T47D (cell line): ENCODE data around the gene NCK1.

Source experiments
- DNase-seq, 2 experiments: peaks; one replicate each; pipeline versions ENCODE4 v3.0.0 to v3.0.0-alpha.2; 2011 to 2012; ENCODE audit warnings: low read depth in 1 of 2, low spot score in 1 of 2
- JUND ChIP-seq: IDR thresholded peaks from 2 replicates; pipeline ENCODE4 v1.6.1; 2012; ENCODE audit warnings: low read depth
- in situ Hi-C: cut with HindIII; loops from 2 replicates; pipeline ENCODE4 v1.10.0; 2016; ENCODE audit warnings: low sequenced_read_pairs, low pct_unique_long_range_greater_than_20kb

Gene NCK1

DNA sequence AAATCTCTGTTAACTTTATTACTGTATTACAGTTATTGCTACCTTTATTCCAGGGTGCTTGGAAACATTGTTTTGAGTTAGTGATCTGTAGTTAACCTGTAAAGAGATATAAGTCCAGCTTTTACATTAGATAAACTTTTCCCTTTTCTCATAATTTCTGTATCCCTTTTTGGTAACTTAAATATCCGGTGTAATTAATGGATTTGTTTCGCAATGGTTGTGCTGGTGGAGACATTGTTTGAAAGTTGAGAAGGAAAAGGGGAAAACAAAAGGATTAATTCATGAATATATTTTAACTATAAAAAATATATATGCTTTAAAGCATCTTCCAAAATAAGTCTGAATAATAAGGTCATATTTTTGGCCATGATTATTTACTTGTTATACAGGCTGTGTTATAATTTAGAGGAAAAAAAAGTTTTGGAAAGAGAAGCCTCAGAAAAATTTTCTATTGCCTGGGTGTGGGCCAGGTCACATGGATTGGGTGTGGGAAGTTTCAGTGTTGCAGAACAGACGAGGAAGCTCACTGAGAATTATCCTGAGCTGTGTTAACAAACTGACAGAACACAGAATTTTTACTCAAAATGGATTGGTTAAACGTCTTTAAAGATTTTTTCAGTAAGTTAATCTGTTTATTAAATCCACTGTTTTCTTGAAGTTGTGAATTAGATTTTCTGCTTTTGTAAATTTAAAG is 68.1 kb downstream of the NCK1 start:
- in situ Hi-C loops = no loop called here

DNA sequence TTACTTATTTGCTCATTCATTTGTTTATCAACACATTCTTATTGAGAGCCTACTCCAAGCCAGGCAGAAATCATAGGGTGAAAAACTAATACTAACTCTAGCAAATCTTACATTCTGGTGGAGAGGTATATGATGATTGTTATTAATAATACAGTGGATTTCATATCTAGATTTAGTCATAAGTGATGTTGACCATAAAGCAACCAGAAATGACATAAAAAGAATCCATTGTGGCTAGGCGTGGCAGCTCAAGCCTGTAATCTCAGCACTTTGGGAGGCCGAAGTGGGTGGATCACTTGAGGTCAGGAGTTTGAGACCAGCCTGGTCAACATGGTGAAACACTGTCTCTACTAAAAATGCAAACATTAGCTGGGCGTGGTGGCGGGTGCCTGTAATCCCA is 69.6 kb downstream of the NCK1 start:
- TF ChIP-seq JUND = no peak
- DNase-seq = no peak
- in situ Hi-C loops = no loop called here

More for the DNA sequence above, 68.1 kb downstream of the NCK1 start:
- no peak for TF ChIP-seq JUND
- DNase-seq = no peak

DNA sequence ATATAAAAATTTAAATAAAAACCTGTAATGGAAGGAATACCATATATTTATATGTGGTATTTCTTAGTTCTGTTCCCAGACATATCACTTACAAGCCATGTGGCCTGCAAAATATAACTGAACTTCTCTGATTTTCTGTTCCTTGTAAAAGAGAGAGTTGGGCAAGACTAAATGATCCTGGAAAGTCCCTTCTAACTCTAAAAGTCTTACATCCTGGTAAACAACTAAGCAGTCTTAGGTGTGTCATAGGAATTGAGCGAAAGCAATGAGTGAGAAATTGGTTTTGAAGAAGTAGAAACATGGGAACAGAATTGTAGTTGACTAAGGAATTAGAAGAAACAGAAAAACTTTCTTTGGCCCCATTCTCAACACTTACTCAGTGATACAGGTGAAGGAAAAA is 70.5 kb downstream of the NCK1 start:
- TF ChIP-seq JUND = no peak
- in situ Hi-C loops = no loop called here
- DNase-seq = no peak

DNA sequence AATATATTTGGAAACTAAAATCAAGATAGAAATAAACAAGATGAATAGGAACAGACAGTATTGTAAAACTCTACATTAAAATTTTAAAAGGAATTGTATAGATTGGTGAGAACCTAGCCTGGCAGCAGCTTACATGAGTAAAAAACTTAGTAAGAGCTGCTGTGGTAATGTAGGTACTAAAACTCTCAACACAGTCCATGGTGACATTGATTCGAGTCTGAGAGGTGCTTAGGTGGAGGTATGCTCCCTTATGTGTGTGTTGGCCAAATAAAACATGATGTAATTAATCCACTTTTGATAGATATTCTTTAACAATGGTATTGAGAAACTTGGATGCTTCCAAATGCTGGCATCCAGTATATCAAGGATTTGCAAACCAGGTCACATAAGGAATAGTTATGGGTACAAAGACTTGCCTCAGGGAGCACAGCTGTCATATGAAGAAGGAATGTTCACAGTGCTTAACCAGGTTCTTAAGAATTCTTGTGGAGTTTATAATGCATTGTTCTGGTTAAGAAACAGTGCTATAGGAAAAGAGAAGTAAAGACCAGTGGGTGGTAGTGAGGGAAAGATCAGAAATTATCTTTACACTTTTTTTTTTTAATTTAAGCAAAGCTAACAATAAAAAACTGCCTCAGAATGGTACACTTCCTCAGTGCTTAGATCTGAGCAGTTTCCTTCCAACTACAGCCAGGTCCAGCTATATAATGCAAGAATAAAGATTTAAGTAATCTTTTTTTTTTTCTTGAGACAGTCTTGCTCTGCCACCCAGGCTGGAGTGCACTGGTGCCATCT is 71.2 kb downstream of the NCK1 start:
- in situ Hi-C loops = no loop called here
- TF ChIP-seq JUND = no peak
- no peak for DNase-seq

DNA sequence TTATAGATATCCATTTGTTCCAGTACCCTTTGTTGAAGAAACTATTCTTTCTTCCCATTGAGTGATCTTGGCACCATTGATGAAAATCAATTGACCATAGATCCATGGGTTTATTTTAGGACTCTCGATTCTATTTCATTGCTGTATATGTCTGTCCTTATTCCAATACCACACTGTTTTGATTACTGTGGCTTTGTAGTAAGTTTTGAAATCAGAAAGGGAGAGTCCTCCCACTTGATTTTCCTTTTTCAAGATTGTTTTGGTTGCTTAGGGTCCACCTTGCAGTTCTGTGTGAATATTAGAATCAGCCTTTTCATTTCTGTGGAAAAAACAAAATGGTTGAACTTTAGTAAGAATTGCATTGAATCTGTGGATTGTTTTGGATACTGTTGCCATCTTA is 75.2 kb downstream of the NCK1 start:
- in situ Hi-C loops = no loop called here
- DNase-seq = no peak

DNA sequence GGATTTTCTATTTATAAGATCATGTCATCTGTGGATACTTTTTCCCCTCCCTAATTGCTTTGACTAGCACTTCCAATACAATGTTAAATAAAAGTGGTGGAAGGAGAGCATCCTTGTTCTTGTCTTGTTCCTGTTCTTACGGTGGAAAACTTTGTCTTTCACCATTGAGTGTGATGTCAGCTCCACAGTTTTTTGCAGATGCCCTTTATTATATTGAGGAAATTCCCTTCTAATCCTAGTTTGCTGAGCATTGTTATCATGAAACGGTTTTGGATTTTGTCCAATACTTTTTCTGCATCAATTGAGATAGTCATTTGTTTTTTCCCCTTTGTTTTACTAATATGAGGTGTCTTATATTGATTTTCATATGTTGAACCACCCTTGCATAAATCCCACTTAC is 75.8 kb downstream of the NCK1 start:
- in situ Hi-C loops = no loop called here
- no peak for TF ChIP-seq JUND
- no peak for DNase-seq

More for the DNA sequence above, 75.2 kb downstream of the NCK1 start:
- TF ChIP-seq JUND = no peak

DNA sequence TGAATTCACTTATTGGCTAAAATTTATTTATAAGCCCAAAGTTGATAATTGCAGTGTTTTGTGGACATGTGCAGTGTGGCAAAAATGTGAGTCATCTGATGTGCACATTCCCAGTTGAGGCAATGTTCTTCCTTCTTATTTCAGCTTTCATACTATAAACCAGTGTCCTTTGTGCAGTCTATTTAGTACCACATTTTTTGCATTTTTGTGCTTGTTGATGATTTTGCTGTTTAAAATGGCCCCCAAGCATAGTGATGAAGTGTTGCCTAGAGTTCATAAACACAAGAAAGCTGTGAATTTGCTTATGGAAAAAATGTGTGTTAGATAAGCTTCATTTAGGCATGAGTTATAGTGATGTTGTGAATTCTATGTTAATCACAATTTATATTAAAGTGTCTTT is 76.3 kb downstream of the NCK1 start:
- DNase-seq = no peak
- in situ Hi-C loops = no loop called here
- no peak for TF ChIP-seq JUND

DNA sequence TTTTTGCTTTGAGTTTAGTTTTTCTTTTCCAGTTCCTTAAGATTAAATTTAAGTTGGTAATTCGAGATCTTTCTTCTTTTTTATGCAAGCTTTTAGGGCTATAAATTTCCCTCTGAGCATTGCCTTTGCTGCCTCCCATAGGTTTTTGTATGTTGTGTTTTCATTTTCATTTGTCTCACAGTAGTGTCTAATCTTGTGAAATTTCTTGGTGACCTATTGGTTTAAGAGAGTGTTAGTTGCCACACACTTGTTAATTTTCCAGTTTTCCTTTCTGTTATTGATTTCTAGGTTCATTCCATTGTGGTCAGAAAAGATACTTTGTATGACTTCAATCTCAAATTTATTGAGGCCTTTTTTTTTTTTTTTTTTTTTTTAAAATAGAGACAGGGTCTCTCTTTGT is 77.5 kb downstream of the NCK1 start:
- no peak for DNase-seq
- no peak for TF ChIP-seq JUND
- in situ Hi-C loops = no loop called here

DNA sequence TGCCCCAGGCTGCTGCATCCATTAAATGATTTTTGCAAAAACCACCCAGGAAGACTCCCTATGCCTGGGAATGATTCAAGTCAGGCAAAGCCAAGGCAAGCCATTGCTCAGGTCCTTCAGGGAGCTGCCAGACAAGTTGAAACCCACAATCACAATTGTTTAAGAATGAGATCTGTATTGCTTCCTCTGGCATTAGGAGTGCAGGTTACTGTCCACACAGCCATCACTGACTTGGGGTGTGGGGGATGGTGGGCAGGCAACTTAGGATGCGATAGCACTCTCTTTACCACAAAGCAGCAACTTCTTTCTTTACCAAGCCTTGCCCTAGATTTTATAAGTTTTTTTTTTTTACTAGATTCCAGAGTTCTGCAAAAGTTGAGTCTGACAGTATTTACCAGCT is 80.8 kb downstream of the NCK1 start:
- in situ Hi-C loops = no loop called here
- TF ChIP-seq JUND = no peak
- DNase-seq = no peak

DNA sequence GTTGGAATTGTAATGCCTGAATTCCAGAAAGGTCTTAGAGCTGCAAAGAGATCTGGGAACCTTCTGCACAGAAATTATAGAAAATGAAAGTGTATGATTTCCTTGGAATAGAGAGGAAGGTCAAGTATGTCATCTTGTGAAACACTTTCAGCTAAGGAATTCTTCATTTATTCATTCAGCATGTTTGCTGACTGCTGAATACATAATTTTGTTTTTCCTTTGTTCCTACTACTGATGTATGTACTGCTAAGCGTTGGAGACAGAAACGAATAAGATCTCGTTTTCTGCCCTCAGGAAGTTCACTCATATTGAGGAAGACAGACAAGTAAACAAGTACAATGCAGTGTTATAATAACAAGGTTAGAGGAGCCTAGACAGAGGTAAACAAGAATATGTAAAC is 81.4 kb downstream of the NCK1 start:
- no peak for DNase-seq
- in situ Hi-C loops = no loop called here
- no peak for TF ChIP-seq JUND

DNA sequence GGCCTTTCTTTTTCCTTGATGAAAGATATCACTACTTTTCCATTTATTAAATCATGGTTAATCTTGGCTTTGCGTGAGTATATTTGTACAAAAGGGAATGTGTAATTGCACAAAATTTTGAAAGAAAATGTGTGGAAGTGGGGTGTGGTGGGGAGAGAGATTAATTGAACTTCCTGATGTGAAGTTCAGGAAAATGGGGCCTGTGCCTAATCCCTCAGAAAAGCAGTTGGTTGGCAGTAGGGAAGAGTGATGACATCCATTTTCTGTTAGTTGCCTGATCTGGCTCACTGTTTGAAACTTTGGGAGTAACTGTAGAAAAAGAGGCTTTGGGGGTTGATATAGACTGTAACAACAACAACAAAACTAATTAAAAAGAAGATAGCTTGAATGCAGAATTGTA is 85.0 kb downstream of the NCK1 start:
- TF ChIP-seq JUND = no peak
- in situ Hi-C loops = no loop called here
- DNase-seq = no peak

DNA sequence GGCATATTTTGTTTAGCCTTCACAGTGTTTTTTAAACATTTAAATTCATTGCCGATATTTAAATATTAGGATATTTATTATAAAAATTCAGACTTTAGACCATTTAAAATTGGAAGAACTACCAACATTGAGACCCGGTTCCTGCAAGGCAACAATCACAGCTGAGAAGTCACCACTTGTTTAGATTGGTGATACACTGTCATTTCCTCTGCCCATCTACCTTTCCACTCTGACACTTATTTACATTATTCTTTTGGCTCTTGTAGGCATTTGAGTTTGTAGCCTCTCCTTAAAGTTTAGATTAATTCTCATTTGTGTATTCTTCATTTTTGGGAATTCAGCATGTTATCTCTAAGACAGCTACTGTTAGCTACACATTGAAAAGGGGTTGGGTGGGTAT is 85.5 kb downstream of the NCK1 start:
- in situ Hi-C loops = no loop called here
- no peak for DNase-seq
- no peak for TF ChIP-seq JUND

DNA sequence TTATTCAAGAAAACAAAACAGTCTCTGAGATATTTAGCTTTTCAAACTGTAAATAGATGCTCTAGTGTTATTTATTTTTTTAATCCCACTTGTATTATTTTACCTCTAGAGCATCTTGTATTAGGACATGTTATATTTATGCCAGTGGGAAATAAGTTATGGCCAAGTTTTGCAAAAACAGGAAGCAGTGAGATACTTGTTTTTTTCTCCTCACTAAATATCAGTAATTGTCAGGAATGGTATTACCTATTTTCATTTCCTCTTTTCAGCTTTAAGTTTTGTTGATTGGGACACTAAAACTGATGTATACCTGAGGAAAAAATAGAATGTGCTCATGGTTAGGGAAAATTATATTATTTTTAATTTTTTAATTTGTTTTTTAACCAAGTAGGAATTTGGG is 87.1 kb downstream of the NCK1 start:
- no peak for DNase-seq
- no peak for TF ChIP-seq JUND
- in situ Hi-C loops = no loop called here

DNA sequence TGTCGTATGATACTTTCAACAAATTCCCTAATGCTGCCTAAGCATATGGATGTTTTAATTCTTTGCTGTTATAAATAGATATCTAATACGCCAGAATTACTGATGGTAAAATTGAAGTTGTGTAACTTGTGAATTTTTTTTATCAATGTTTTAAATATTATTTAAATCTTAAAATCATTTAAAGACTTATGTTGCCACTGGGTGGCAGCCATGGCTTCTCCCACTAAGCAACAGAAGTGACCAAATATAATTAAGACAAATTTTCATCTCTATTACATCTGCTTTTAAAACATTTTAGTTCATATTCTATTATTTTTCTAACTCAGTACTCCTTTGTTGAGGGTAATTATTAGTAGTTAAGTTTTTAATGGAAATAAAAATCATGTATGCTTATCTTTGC is 87.7 kb downstream of the NCK1 start:
- in situ Hi-C loops = no loop called here

More for the DNA sequence above, 87.7 kb downstream of the NCK1 start:
- no peak for TF ChIP-seq JUND
- no peak for DNase-seq
